Activated naive CD4-positive, alpha-beta T cell treated with anti-CD3 and anti-CD28 coated beads, Interleukin-2, amount 10 ng/mL, durations not matched to agents 7 days and 5 days (primary cell): ENCODE data around the gene NRG3.

Experiments
- CTCF ChIA-PET: fragments of 350-600 bp; sonication (Branson Sonifier 250); formaldehyde crosslinking; loops from one replicate; lab custom pipeline; 2021; ENCODE audit warnings: antibody characterized with exemption; lab: Charles Lee
- DNase-seq: peaks from one replicate; pipeline ENCODE4 v3.0.0-alpha.2; 2020
- H3K27ac Mint-ChIP-seq: one replicate; pipeline ENCODE4 v1.8.0; 2021; ENCODE audit warnings: mild to moderate bottlenecking, moderate library complexity, mixed read lengths
- H3K27me3 Mint-ChIP-seq: one replicate; pipeline ENCODE4 v1.8.0; 2021; ENCODE audit warnings: mild to moderate bottlenecking, mixed read lengths
- H3K36me3 Mint-ChIP-seq: one replicate; pipeline ENCODE4 v1.8.0; 2021; ENCODE audit warnings: mixed read lengths
- H3K4me1 Mint-ChIP-seq: one replicate; pipeline ENCODE4 v1.8.0; 2021; ENCODE audit warnings: mixed read lengths
- H3K4me3 Mint-ChIP-seq: one replicate; pipeline ENCODE4 v1.8.0; 2021; ENCODE audit warnings: mild to moderate bottlenecking, moderate library complexity, mixed read lengths
- H3K9me3 Mint-ChIP-seq: one replicate; pipeline ENCODE4 v1.8.0; 2021; ENCODE audit warnings: mixed read lengths

The NRG3 gene

GRCh38 chr10:82492647-82493046, 617.7 kb downstream of the NRG3 start:
- H3K27me3 Mint-ChIP-seq: no peaks in the 10 kb centered on the region
- H3K27ac Mint-ChIP-seq: no peak overlapping the region
- no peaks in the 10 kb centered on the region for H3K4me1 Mint-ChIP-seq
- CTCF ChIA-PET: no interaction called here
- no peaks in the 10 kb centered on the region for H3K36me3 Mint-ChIP-seq
- no peak for DNase-seq
- no peak overlapping the region for H3K4me3 Mint-ChIP-seq
- H3K9me3 Mint-ChIP-seq: peaks cover 13% of the 10 kb centered on the region

GRCh38 chr10:82496114-82496513, 621.1 kb downstream of the NRG3 start:
- Mint-ChIP-seq H3K27me3 (no peaks in the 10 kb centered on the region), H3K9me3 (peaks cover 17% of the 10 kb centered on the region), H3K4me3 (no peak overlapping the region), H3K36me3 (no peaks in the 10 kb centered on the region), H3K4me1 (no peaks in the 10 kb centered on the region), H3K27ac (no peak overlapping the region)
- CTCF ChIA-PET: no interaction called here
- no peak for DNase-seq

GRCh38 chr10:82497439-82497838, 622.4 kb downstream of the NRG3 start:
- no peak for DNase-seq
- no peak overlapping the region for H3K4me3 Mint-ChIP-seq
- H3K27ac Mint-ChIP-seq: no peak overlapping the region

GRCh38 chr10:82498976-82499375, 624.0 kb downstream of the NRG3 start:
- DNase-seq: no peak
- Mint-ChIP-seq H3K27ac (no peak overlapping the region), H3K9me3 (peaks cover 10% of the 10 kb centered on the region), H3K4me3 (no peak overlapping the region), H3K36me3 (no peaks in the 10 kb centered on the region), H3K4me1 (no peaks in the 10 kb centered on the region), H3K27me3 (no peaks in the 10 kb centered on the region)
- CTCF ChIA-PET: no interaction called here

More at GRCh38 chr10:82497439-82497838, 622.4 kb downstream of the NRG3 start:
- Mint-ChIP-seq H3K36me3 (no peaks in the 10 kb centered on the region), H3K27me3 (no peaks in the 10 kb centered on the region), H3K4me1 (no peaks in the 10 kb centered on the region), H3K9me3 (peaks cover 17% of the 10 kb centered on the region)
- CTCF ChIA-PET: no interaction called here

- Mint-ChIP-seq H3K4me3 (no peak overlapping the region), H3K36me3 (no peaks in the 10 kb centered on the region), H3K27ac (no peak overlapping the region), H3K9me3 (peaks cover 7% of the 10 kb centered on the region), H3K4me1 (no peaks in the 10 kb centered on the region), H3K27me3 (no peaks in the 10 kb centered on the region)
- DNase-seq: no peak
- CTCF ChIA-PET: no interaction called here
Observed at GRCh38 chr10:82505009-82505408, 630.0 kb downstream of the NRG3 start.

GRCh38 chr10:82506680-82507376, 631.8 kb downstream of the NRG3 start:
- CTCF ChIA-PET: no interaction called here
- H3K4me1 Mint-ChIP-seq: no peaks in the 10 kb centered on the region

GRCh38 chr10:82515256-82515655, 640.3 kb downstream of the NRG3 start:
- Mint-ChIP-seq H3K27ac (no peak overlapping the region), H3K4me3 (no peak overlapping the region), H3K36me3 (no peaks in the 10 kb centered on the region), H3K4me1 (no peaks in the 10 kb centered on the region), H3K9me3 (peaks cover 9% of the 10 kb centered on the region), H3K27me3 (no peaks in the 10 kb centered on the region)
- CTCF ChIA-PET: no interaction called here
- no peak for DNase-seq

More at GRCh38 chr10:82506680-82507376, 631.8 kb downstream of the NRG3 start:
- Mint-ChIP-seq H3K27me3 (no peaks in the 10 kb centered on the region), H3K36me3 (no peaks in the 10 kb centered on the region), H3K27ac (no peak overlapping the region), H3K9me3 (peaks cover 8% of the 10 kb centered on the region), H3K4me3 (no peak overlapping the region)
- no peak for DNase-seq

- H3K27me3 Mint-ChIP-seq: no peaks in the 10 kb centered on the region
- H3K27ac Mint-ChIP-seq: no peak overlapping the region
- H3K4me1 Mint-ChIP-seq: no peaks in the 10 kb centered on the region
- H3K9me3 Mint-ChIP-seq: no peaks in the 10 kb centered on the region
- CTCF ChIA-PET: no interaction called here
- DNase-seq: no peak
- H3K4me3 Mint-ChIP-seq: no peak overlapping the region
- H3K36me3 Mint-ChIP-seq: no peaks in the 10 kb centered on the region
Observed at GRCh38 chr10:82529062-82529461, 654.1 kb downstream of the NRG3 start.

GRCh38 chr10:82535457-82535856, 660.5 kb downstream of the NRG3 start:
- CTCF ChIA-PET: no interaction called here

GRCh38 chr10:82536668-82537067, 661.7 kb downstream of the NRG3 start:
- CTCF ChIA-PET: no interaction called here
- Mint-ChIP-seq H3K9me3 (peaks cover 3% of the 10 kb centered on the region), H3K27ac (no peak overlapping the region), H3K4me1 (no peaks in the 10 kb centered on the region), H3K4me3 (no peak overlapping the region), H3K27me3 (no peaks in the 10 kb centered on the region), H3K36me3 (no peaks in the 10 kb centered on the region)
- no peak for DNase-seq

More at GRCh38 chr10:82535457-82535856, 660.5 kb downstream of the NRG3 start:
- no peak overlapping the region for H3K4me3 Mint-ChIP-seq
- no peak overlapping the region for H3K27ac Mint-ChIP-seq
- H3K36me3 Mint-ChIP-seq: no peaks in the 10 kb centered on the region
- H3K27me3 Mint-ChIP-seq: no peaks in the 10 kb centered on the region
- DNase-seq: no peak
- H3K9me3 Mint-ChIP-seq: peaks cover 3% of the 10 kb centered on the region
- no peaks in the 10 kb centered on the region for H3K4me1 Mint-ChIP-seq

GRCh38 chr10:82538272-82538671, 663.3 kb downstream of the NRG3 start:
- H3K9me3 Mint-ChIP-seq: peaks cover 6% of the 10 kb centered on the region
- H3K27me3 Mint-ChIP-seq: no peaks in the 10 kb centered on the region
- H3K27ac Mint-ChIP-seq: no peak overlapping the region
- H3K36me3 Mint-ChIP-seq: no peaks in the 10 kb centered on the region
- H3K4me3 Mint-ChIP-seq: no peak overlapping the region
- H3K4me1 Mint-ChIP-seq: no peaks in the 10 kb centered on the region
- CTCF ChIA-PET: no interaction called here
- no peak for DNase-seq

- CTCF ChIA-PET: no interaction called here
- no peak overlapping the region for H3K27ac Mint-ChIP-seq
Observed at GRCh38 chr10:82543631-82544030, 668.6 kb downstream of the NRG3 start.

GRCh38 chr10:82544377-82544776, 669.4 kb downstream of the NRG3 start:
- Mint-ChIP-seq H3K4me1 (no peaks in the 10 kb centered on the region), H3K4me3 (no peak overlapping the region), H3K27me3 (no peaks in the 10 kb centered on the region), H3K9me3 (peaks cover 10% of the 10 kb centered on the region), H3K36me3 (no peaks in the 10 kb centered on the region), H3K27ac (no peak overlapping the region)
- DNase-seq: no peak
- CTCF ChIA-PET: no interaction called here

More at GRCh38 chr10:82543631-82544030, 668.6 kb downstream of the NRG3 start:
- no peak for DNase-seq
- Mint-ChIP-seq H3K4me1 (no peaks in the 10 kb centered on the region), H3K36me3 (no peaks in the 10 kb centered on the region), H3K27me3 (no peaks in the 10 kb centered on the region), H3K4me3 (no peak overlapping the region), H3K9me3 (peaks cover 10% of the 10 kb centered on the region)

- no peaks in the 10 kb centered on the region for H3K4me1 Mint-ChIP-seq
- no peaks in the 10 kb centered on the region for H3K27me3 Mint-ChIP-seq
- peaks cover 4% of the 10 kb centered on the region for H3K9me3 Mint-ChIP-seq
- no peaks in the 10 kb centered on the region for H3K36me3 Mint-ChIP-seq
- no peak for DNase-seq
- H3K4me3 Mint-ChIP-seq: no peak overlapping the region
- CTCF ChIA-PET: no interaction called here
- H3K27ac Mint-ChIP-seq: no peak overlapping the region
Observed at GRCh38 chr10:82551506-82551905, 676.5 kb downstream of the NRG3 start.

GRCh38 chr10:82552267-82552666, 677.3 kb downstream of the NRG3 start:
- Mint-ChIP-seq H3K4me1 (no peaks in the 10 kb centered on the region), H3K27ac (no peak overlapping the region), H3K9me3 (peaks cover 2% of the 10 kb centered on the region), H3K4me3 (no peak overlapping the region), H3K36me3 (no peaks in the 10 kb centered on the region), H3K27me3 (no peaks in the 10 kb centered on the region)
- CTCF ChIA-PET: no interaction called here
- no peak for DNase-seq
